PC-9 (cell line): ENCODE measurements around the gene RGN. TPM values are rescaled to one million over a fixed set of nuclear protein-coding genes. Genes with fewer than 3 reads are reported as not detected.

ENCODE experiments used
- BruUV-seq: library from RNA; stranded (reverse); fragments of 400-500 nt; replicated peaks from 2 replicates; lab custom pipeline; 2021; lab: Mats Ljungman, UMichigan
- CTCF ChIA-PET: fragments of 300-600 bp; sonication (Branson Sonifier 250); formaldehyde crosslinking; loops from one replicate; lab custom pipeline; 2022; ENCODE audit warnings: antibody characterized with exemption; lab: Charles Lee
- POLR2A ChIA-PET: fragments of 300-600 bp; sonication (Branson Sonifier 250); formaldehyde crosslinking; loops from one replicate; lab custom pipeline; 2022; ENCODE audit warnings: antibody characterized with exemption; ENCODE audit not compliant: unreplicated experiment; lab: Charles Lee
- DNase-seq, 2 experiments: peaks; one replicate each; pipeline versions ENCODE4 v3.0.0 to v3.0.0-alpha.2; 2015 to 2022; ENCODE audit warnings: mixed read lengths in 1 of 2
- H2AFZ ChIP-seq: fragments of 200-600 bp; sonication (generic); 2 replicates; pipeline ENCODE4 v1.8.1; 2017; ENCODE audit warnings: antibody characterized with exemption
- H3F3A ChIP-seq: fragments of 200-600 bp; sonication (generic); 2 replicates; pipeline ENCODE4 v1.8.1; 2017; ENCODE audit warnings: antibody characterized with exemption, mild to moderate bottlenecking, low read depth; ENCODE audit not compliant: insufficient read depth
- H3K27ac ChIP-seq: fragments of 200-600 bp; sonication (generic); 2 replicates; pipeline ENCODE4 v1.6.1; 2016; ENCODE audit warnings: mixed run types
- H3K27me3 ChIP-seq: fragments of 200-600 bp; sonication (generic); 2 replicates; pipeline ENCODE4 v1.6.1; 2016; ENCODE audit warnings: low read depth, mixed run types; ENCODE audit not compliant: insufficient read depth
- H3K36me3 ChIP-seq: fragments of 200-600 bp; sonication (generic); 2 replicates; pipeline ENCODE4 v1.6.1; 2016; ENCODE audit warnings: low read depth, mixed run types
- H3K4me1 ChIP-seq: fragments of 200-600 bp; sonication (generic); replicated peaks from 2 replicates; pipeline ENCODE4 v1.6.1; 2016; ENCODE audit warnings: mixed run types; ENCODE audit not compliant: insufficient read depth
- H3K4me2 ChIP-seq: fragments of 200-600 bp; sonication (generic); 2 replicates; pipeline ENCODE4 v1.6.1; 2017; ENCODE audit warnings: mixed run types
- H3K4me3 ChIP-seq: fragments of 200-600 bp; sonication (generic); 2 replicates; pipeline ENCODE4 v1.6.1; 2016; ENCODE audit warnings: mixed run types
- H3K79me2 ChIP-seq: fragments of 200-600 bp; sonication (generic); 2 replicates; pipeline ENCODE4 v1.6.1; 2017; ENCODE audit warnings: low read depth, mixed run types
- H3K9me2 ChIP-seq: fragments of 200-600 bp; sonication (generic); 2 replicates; pipeline ENCODE4 v1.8.1; 2017; ENCODE audit warnings: mild to moderate bottlenecking; ENCODE audit not compliant: insufficient read depth
- H3K9me3 ChIP-seq: fragments of 200-600 bp; sonication (generic); 2 replicates; pipeline ENCODE4 v1.8.1; 2016; ENCODE audit warnings: low read depth; ENCODE audit not compliant: insufficient read depth
- H4K20me1 ChIP-seq: fragments of 200-600 bp; sonication (generic); 2 replicates; pipeline ENCODE4 v1.8.1; 2017; ENCODE audit not compliant: insufficient read depth
- CTCF ChIP-seq: fragments of 200-600 bp; sonication (generic); conservative IDR thresholded peaks from 2 replicates; pipeline ENCODE4 v1.6.1; 2017; ENCODE audit warnings: mixed run types, antibody characterized with exemption, mild to moderate bottlenecking, moderate library complexity
- EZH2 ChIP-seq: fragments of 200-600 bp; sonication (generic); IDR thresholded peaks from 2 replicates; pipeline ENCODE4 v1.8.0; 2017; ENCODE audit warnings: antibody characterized with exemption, low read depth
- intact Hi-C: fragments of 100-400 bp; cut with micrococcal nuclease; formaldehyde crosslinking; loops from one replicate; pipeline ENCODE4 v1.10.0; 2022; ENCODE audit not compliant: unreplicated experiment
- total RNA-seq: library from RNA; stranded (reverse); gene quantifications from 2 replicates; pipeline ENCODE4 v1.2.3, GENCODE V29; 2021

Gene RGN
- total RNA-seq, 1 experiment from 2014 or later = 0.33 TPM

DNA sequence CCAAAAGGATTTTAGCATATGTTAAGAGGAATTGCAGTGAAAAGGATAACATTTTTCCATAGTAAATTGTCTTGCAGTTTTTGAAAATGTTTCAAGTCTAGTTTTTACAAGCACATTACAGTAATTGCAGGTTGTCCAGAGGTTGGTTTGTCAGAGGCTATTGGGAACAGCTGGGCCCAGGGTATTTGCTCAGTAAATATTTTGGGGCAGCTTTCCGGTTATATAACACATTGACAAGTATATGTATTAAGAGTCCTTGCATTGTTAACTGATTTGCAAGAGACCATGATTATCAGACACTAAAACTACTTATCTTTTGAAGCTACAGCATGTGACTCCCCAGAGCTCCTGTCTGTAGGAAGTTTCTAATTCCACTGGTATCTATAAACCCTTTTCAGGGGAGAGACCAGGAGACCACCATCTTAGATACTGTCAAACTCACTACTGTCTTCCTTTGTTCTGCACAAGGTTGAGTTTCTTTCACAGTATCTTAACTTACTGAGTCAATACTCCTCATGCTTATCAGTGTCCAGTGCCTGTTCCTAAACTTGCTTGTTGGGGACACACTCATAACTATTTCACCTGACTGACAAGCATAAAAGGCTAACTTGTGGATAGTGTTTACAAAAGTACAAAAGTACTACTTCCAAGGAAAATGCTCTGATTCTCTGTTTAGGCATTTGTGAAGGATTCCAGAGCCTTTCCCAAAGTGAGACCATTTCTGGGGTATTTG is 18.9 kb upstream of the RGN start:
- no peaks in the 10 kb centered on the region for H3K4me1 ChIP-seq
- DNase-seq = no peak
- POLR2A ChIA-PET = no interaction called here
- TF ChIP-seq EZH2 (no peak), CTCF (no peak)
- H4K20me1 ChIP-seq = no peaks in the 10 kb centered on the region
- H3K4me2 ChIP-seq = no peak overlapping the region
- no peaks in the 10 kb centered on the region for H3K9me3 ChIP-seq
- H3K4me3 ChIP-seq = no peak overlapping the region
- H3K79me2 ChIP-seq = no peaks in the 10 kb centered on the region
- intact Hi-C loops = no loop called here
- no TSS peak for BruUV-seq
- CTCF ChIA-PET = interaction anchor here (0.6 kb wide), 1 partner anchor 464 kb away, joined by 6 read pairs; no protein-coding TSS in a partner anchor
- H3K36me3 ChIP-seq = no peaks in the 10 kb centered on the region
- no peak overlapping the region for H3K27ac ChIP-seq
- no peaks in the 10 kb centered on the region for H3K9me2 ChIP-seq
- H3K27me3 ChIP-seq = no peaks in the 10 kb centered on the region
- H3F3A ChIP-seq = no peaks in the 10 kb centered on the region
- no peak overlapping the region for H2AFZ ChIP-seq

DNA sequence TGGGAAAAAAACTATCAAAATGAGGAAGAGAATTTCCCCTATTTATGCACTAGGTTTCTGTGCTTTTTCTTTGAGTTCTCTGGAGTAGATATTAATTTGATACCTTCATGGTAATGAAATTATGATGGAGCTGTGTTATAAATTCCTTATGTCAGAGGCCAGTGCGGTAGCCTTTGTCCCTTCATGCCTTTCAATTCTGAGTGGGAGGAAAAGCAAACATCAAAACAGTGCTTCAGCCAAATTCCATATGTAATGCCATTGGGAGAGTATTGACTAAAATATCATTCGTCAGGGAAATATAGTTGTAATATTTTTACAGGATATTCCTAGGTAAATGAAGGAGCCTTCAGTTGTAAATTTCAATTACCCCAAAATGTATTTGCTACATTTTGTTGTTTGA is 17.5 kb upstream of the RGN start:
- Histone ChIP-seq H3K4me3 (no peak overlapping the region), H3K27me3 (no peaks in the 10 kb centered on the region), H4K20me1 (no peaks in the 10 kb centered on the region), H3K9me2 (no peaks in the 10 kb centered on the region), H3K36me3 (no peaks in the 10 kb centered on the region), H3K4me2 (no peak overlapping the region), H3K27ac (no peak overlapping the region), H3K4me1 (no peaks in the 10 kb centered on the region), H3K79me2 (no peaks in the 10 kb centered on the region), H3F3A (no peaks in the 10 kb centered on the region), H3K9me3 (no peaks in the 10 kb centered on the region), H2AFZ (no peak overlapping the region)
- intact Hi-C loops = no loop called here
- no TSS peak for BruUV-seq
- no peak for DNase-seq
- ChIA-PET POLR2A (no interaction called here), CTCF (interaction anchor here (0.6 kb wide), 1 partner anchor 179 kb away, joined by 5 read pairs; no protein-coding TSS in a partner anchor)
- TF ChIP-seq CTCF (no peak), EZH2 (no peak)

GRCh38 chrX:47061238-47061919 is 16.9 kb upstream of the RGN start:
- intact Hi-C loops = no loop called here
- no peaks in the 10 kb centered on the region for H3K9me3 ChIP-seq
- no peaks in the 10 kb centered on the region for H3K27me3 ChIP-seq
- H3K9me2 ChIP-seq = no peaks in the 10 kb centered on the region
- no peak for DNase-seq
- no peaks in the 10 kb centered on the region for H4K20me1 ChIP-seq
- no peak overlapping the region for H3K27ac ChIP-seq
- H3K4me2 ChIP-seq = no peak overlapping the region
- ChIA-PET CTCF (no interaction called here), POLR2A (no interaction called here)
- H3K4me3 ChIP-seq = no peak overlapping the region
- H3F3A ChIP-seq = no peaks in the 10 kb centered on the region
- H3K79me2 ChIP-seq = no peaks in the 10 kb centered on the region
- H3K4me1 ChIP-seq = no peaks in the 10 kb centered on the region
- no peak overlapping the region for H2AFZ ChIP-seq
- H3K36me3 ChIP-seq = no peaks in the 10 kb centered on the region
- BruUV-seq = no TSS peak
- no peak for TF ChIP-seq CTCF
- no peak for TF ChIP-seq EZH2
